ENCODE measurements around the gene TCF12.

Gene TCF12

GRCh38 chr15:57329582-57330367, 411.3 kb downstream of the TCF12 start:
- Mint-ChIP-seq H3K4me1 (peaks cover 10% of the 10 kb centered on the region), H3K4me3 (no peak overlapping the region), H3K9me3 (no peaks in the 10 kb centered on the region), H3K27me3 (peaks cover 43% of the 10 kb centered on the region), H3K27ac (no peak overlapping the region), H3K36me3 (no peaks in the 10 kb centered on the region)
- ATAC-seq: no peak

- ATAC-seq: no peak
- Mint-ChIP-seq H3K9me3 (no peaks in the 10 kb centered on the region), H3K27ac (no peak overlapping the region), H3K4me1 (peaks cover 10% of the 10 kb centered on the region), H3K27me3 (peaks cover 43% of the 10 kb centered on the region), H3K36me3 (no peaks in the 10 kb centered on the region), H3K4me3 (no peak overlapping the region)
Measured at GRCh38 chr15:57330619-57331340, 412.3 kb downstream of the TCF12 start.

- Mint-ChIP-seq H3K4me1 (peaks cover 10% of the 10 kb centered on the region), H3K9me3 (no peaks in the 10 kb centered on the region), H3K27ac (no peak overlapping the region), H3K27me3 (peaks cover 52% of the 10 kb centered on the region), H3K4me3 (no peak overlapping the region), H3K36me3 (no peaks in the 10 kb centered on the region)
- ATAC-seq: no peak
Measured at GRCh38 chr15:57332326-57332725, 413.9 kb downstream of the TCF12 start.

GRCh38 chr15:57333487-57333886, 415.0 kb downstream of the TCF12 start:
- H3K27me3 Mint-ChIP-seq: peaks cover 63% of the 10 kb centered on the region
- H3K4me1 Mint-ChIP-seq: peaks cover 10% of the 10 kb centered on the region
- no peaks in the 10 kb centered on the region for H3K9me3 Mint-ChIP-seq
- H3K36me3 Mint-ChIP-seq: no peaks in the 10 kb centered on the region
- H3K27ac Mint-ChIP-seq: no peak overlapping the region
- no peak for ATAC-seq
- H3K4me3 Mint-ChIP-seq: no peak overlapping the region

- no peak for ATAC-seq
- Mint-ChIP-seq H3K36me3 (no peaks in the 10 kb centered on the region), H3K4me3 (no peak overlapping the region), H3K27ac (no peak overlapping the region), H3K4me1 (peaks cover 10% of the 10 kb centered on the region), H3K27me3 (peaks cover 66% of the 10 kb centered on the region), H3K9me3 (no peaks in the 10 kb centered on the region)
Measured at GRCh38 chr15:57334257-57334656, 415.8 kb downstream of the TCF12 start.

- no peak overlapping the region for H3K27ac Mint-ChIP-seq
- H3K9me3 Mint-ChIP-seq: no peaks in the 10 kb centered on the region
- ATAC-seq: no peak
- H3K27me3 Mint-ChIP-seq: peaks cover 57% of the 10 kb centered on the region
- no peak overlapping the region for H3K4me3 Mint-ChIP-seq
- H3K36me3 Mint-ChIP-seq: no peaks in the 10 kb centered on the region
- H3K4me1 Mint-ChIP-seq: peaks cover 2% of the 10 kb centered on the region
Measured at GRCh38 chr15:57335293-57335715, 416.9 kb downstream of the TCF12 start.

GRCh38 chr15:57335719-57336118, 417.3 kb downstream of the TCF12 start:
- peaks cover 54% of the 10 kb centered on the region for H3K27me3 Mint-ChIP-seq
- no peaks in the 10 kb centered on the region for H3K9me3 Mint-ChIP-seq
- H3K36me3 Mint-ChIP-seq: no peaks in the 10 kb centered on the region
- H3K4me1 Mint-ChIP-seq: peaks cover 3% of the 10 kb centered on the region
- no peak for ATAC-seq
- H3K4me3 Mint-ChIP-seq: no peak overlapping the region
- H3K27ac Mint-ChIP-seq: no peak overlapping the region

GRCh38 chr15:57337868-57338411, 419.5 kb downstream of the TCF12 start:
- Mint-ChIP-seq H3K9me3 (no peaks in the 10 kb centered on the region), H3K36me3 (no peaks in the 10 kb centered on the region), H3K4me1 (peaks cover 4% of the 10 kb centered on the region), H3K27me3 (peaks cover 45% of the 10 kb centered on the region), H3K4me3 (no peak overlapping the region), H3K27ac (no peak overlapping the region)
- ATAC-seq: no peak

GRCh38 chr15:57339321-57339720, 420.9 kb downstream of the TCF12 start:
- Mint-ChIP-seq H3K4me3 (no peak overlapping the region), H3K9me3 (no peaks in the 10 kb centered on the region), H3K4me1 (peaks cover 4% of the 10 kb centered on the region), H3K27ac (no peak overlapping the region), H3K27me3 (peaks cover 34% of the 10 kb centered on the region), H3K36me3 (no peaks in the 10 kb centered on the region)
- ATAC-seq: no peak

All from stimulated activated memory B cell treated with anti-CD40 and anti-IgM and Interleukin-4, amounts not matched to agents 10 μg/mL and 1 μg/mL and 100 μg/mL, for 72 hours (primary cell).